ENCODE measurements around the gene INTS3. TPM values are rescaled to one million over a fixed set of nuclear protein-coding genes. Genes with fewer than 3 reads are reported as not detected.

INTS3 gene
- total and polyA plus RNA-seq, 10 of the 15 experiments (the other 5 are each of a cell fraction or from before 2014, with no cell fraction given): 12.6 to 87.4 (median 30.8) TPM

- TF ChIP-seq ZBTB11 (CRISPR knock-in tag; IDR thresholded peaks at IDR 0.05) (no peak), BCL3 (IDR thresholded peaks at IDR 0.05; ENCODE audit: borderline replicate concordance, insufficient read depth, low read depth, low read length, poor library complexity, severe bottlenecking) (no peak)
Observed at GRCh38 chr1:153742411-153743142, 14.7 kb downstream of the INTS3 start (continued).

- no peaks in the 10 kb centered on the region; the same call in none of the 2 replicates for H3K79me2 ChIP-seq (ENCODE audit: control insufficient read depth, insufficient read depth, low read length)
- in situ Hi-C loops (cut with MboI): loop anchor here (5.0 kb wide), 1 partner anchor 68 kb away; the partner anchor contains the start of gene NPR1
Observed at GRCh38 chr1:153745417-153745816, 17.6 kb downstream of the INTS3 start.

More at GRCh38 chr1:153745417-153745816, 17.6 kb downstream of the INTS3 start:
- no peak overlapping the region for H3K9ac ChIP-seq (ENCODE audit: control insufficient read depth, insufficient read depth, low read length)
- ATAC-seq (no peak), FAIRE-seq (no peak), DNase-seq (ENCODE audit: low read depth, low spot score) (no peak)
- no TSS peak for BruUV-seq (replicated peaks)
- peaks cover 6 to 42% of the 10 kb centered on the region in 2 experiments for H3K36me3 ChIP-seq (ENCODE audit: control insufficient read depth in 2 of 2, insufficient read depth in 2 of 2, low read length in 1 of 2)
- peaks cover 32% of the 10 kb centered on the region for H3K4me1 ChIP-seq (ENCODE audit: control insufficient read depth, insufficient read depth, low read length)
- no peak overlapping the region for H2AFZ ChIP-seq (ENCODE audit: control insufficient read depth, low read depth, low read length)
- ChIA-PET SMC1A (ENCODE audit: uncharacterized antibody, unreplicated experiment) (interaction anchor here (0.7 to 6.1 kb wide), 6 partner anchors 14 to 235 kb away, joined by 3 to 144 read pairs (median 4); partner anchors contain the start of gene INTS3), RAD21 (ENCODE audit: unreplicated experiment) (interaction anchor here (0.6 to 6.6 kb wide), 4 partner anchors 9 to 64 kb away, joined by 3 to 139 read pairs (median 4); partner anchors contain the start of gene INTS3), POLR2A (interaction anchor here (0.6 to 6.0 kb wide), 3 partner anchors 15 to 169 kb away, joined by 4 to 184 read pairs (median 5); partner anchors contain the start of gene INTS3), CTCF (interaction anchor here (0.7 to 6.2 kb wide), 5 partner anchors 14 to 69 kb away, joined by 3 to 63 read pairs (median 5); partner anchors contain the start of genes INTS3 and NPR1)
- no peak overlapping the region for H3K4me2 ChIP-seq (ENCODE audit: control insufficient read depth, insufficient read depth)
- intact Hi-C loops (cut with micrococcal nuclease; ENCODE audit: unreplicated experiment): loop anchor here (5.0 kb wide), 2 partner anchors 178 to 233 kb away; partner anchors contain the start of gene S100A2
- no peaks in the 10 kb centered on the region for H3K27me3 ChIP-seq (replicated peaks in 1 of 2; ENCODE audit: control insufficient read depth in 2 of 2, insufficient read depth in 2 of 2, low read length in 1 of 2)
- H3K9me3 ChIP-seq (replicated peaks; ENCODE audit: control insufficient read depth, insufficient read depth, low read length): no peaks in the 10 kb centered on the region
- H4K20me1 ChIP-seq (ENCODE audit: control insufficient read depth, insufficient read depth): no peaks in the 10 kb centered on the region
- WGBS (ENCODE audit: insufficient coverage, insufficient replicate concordance, low lambda C conversion rate, missing lambda C conversion rate): 88% methylated on average over 2 of the region's 2 CpGs
- H3K4me3 ChIP-seq: no peak overlapping the region
- H3K27ac ChIP-seq (ENCODE audit: control insufficient read depth, insufficient read depth): no peak overlapping the region
- no peak for TF ChIP-seq CREB1 (IDR thresholded peaks at IDR 0.05; ENCODE audit: low read depth)
- TF ChIP-seq PKNOX1 (IDR thresholded peaks at IDR 0.05): no peak
- no peak for TF ChIP-seq SKIL (IDR thresholded peaks at IDR 0.05; ENCODE audit: low read depth, poor library complexity, severe bottlenecking)
- no peak for TF ChIP-seq RAD21 (IDR thresholded peaks at IDR 0.05; ENCODE audit: insufficient read depth, low read depth, low read length)
- TF ChIP-seq TAF1 (IDR thresholded peaks at IDR 0.05; ENCODE audit: borderline replicate concordance, low read depth, low read length): no peak

All from GM12878 (cell line).